Activated gamma-delta T cell treated with Interleukin-2 at 50 U/mL for 16 hours (primary cell): ENCODE data around the gene PITRM1.

Experiments
- DNase-seq: peaks from one replicate; pipeline ENCODE4 v3.0.0-alpha.2; 2020

PITRM1 gene

DNA sequence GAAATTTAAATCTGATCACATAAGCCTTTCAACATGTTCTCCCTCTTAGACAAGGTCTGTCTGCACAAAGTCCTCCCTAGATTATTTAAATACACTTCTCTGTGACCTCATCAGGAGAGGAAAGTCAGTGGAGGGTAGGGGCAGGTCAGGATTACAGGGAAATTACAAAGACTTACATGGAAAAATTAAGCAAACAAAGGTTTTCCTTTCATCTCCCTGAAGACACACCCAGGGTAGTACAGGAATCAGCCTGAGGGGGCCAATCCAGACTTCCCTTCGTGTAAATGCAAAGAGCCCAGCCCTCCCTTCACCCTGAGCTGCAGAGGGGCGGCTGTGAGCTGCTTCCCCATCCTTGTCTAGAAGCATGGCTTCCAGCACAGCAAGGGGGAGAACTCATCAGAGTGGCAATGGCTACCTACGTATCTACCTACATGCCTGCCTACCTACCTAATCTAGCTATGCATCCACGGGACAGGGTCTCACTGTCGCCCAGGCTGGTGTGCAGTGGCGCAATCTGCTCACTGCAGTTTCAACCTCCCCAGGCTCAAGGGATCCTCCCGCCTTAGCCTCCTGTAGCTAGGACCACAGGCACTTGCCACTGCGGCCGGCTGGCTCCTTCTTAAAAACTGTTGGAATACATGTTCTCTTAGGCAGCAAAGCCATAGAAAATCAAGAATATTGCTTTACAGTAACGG is 33.2 kb downstream of the PITRM1 start:
- no peak for DNase-seq

GRCh38 chr10:3137958-3138726 is 34.4 kb downstream of the PITRM1 start:
- DNase-seq, result no peak

DNA sequence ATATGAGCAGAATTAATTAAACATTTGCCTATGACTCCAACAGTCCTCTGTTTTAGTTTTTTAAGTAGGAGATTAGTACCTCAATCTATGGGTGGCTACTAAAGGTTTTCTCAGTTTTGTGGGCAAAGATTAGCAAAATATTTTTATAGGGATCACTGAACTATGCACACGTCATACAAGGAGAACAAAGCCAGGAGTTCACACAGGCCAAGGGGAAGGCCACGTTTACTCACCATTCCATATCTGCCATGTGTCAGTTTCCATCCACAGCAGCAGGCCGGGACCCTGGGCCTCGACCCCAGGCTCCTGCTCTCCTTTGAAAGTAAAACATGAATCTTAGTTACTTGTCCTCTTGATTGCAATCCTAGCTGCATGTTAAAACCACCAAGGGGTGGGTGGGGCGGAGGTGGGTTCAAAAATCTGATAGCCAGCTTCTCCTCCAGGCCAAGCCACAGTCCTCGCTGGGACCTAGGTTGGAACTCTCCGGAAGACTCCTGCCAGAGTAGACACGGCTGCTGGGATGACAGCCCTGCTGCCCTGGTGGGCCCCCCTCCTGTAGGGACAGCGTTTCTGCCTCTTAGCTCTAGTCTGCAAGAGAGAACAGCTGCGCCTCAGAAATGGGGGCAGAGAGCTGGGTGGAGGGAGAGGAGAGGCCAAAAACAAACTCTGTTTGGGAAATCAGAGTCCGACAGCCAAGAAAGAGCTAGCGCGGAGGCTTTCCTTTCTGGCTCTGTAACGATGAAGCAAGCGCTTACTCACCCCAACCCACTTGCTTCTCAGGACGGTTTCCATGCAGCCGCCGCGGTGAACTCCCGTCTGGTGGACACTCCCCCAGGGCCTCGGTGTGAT is 35.6 kb downstream of the PITRM1 start:
- no peak for DNase-seq

DNA sequence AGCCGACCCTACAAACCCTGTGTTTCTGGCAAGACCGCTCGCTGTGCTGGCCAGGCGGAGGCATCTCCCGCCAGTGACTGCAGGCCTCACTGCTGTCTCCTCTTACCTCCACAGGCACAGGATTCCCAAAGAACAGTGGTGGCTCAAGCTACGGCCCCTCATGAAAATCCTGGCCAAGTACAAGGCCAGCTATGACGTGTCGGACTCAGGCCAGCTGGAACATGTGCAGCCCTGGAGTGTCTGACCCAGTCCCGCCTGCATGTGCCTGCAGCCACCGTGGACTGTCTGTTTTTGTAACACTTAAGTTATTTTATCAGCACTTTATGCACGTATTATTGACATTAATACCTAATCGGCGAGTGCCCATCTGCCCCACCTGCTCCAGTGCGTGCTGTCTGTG is 36.2 kb downstream of the PITRM1 start:
- DNase-seq, result no peak

DNA sequence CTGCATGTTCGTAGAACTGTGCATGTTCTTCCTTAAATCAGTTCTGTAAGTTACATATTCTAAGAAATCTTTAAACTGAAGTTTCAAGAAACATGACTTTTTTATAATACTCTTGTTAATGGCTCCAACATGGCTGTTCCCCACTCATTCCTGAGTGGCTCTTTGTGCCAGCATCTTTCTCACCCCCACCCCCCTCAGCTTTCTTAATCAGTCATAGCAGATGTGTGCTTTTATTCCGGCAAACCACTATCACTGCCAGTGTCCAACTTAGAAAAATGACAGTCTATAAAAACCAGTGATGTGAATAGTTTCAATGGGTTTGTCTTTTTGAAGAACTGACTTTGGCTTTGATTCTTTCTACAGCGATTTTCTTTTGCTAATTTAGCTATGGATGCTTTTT is 37.6 kb downstream of the PITRM1 start:
- DNase-seq, result no peak

DNA sequence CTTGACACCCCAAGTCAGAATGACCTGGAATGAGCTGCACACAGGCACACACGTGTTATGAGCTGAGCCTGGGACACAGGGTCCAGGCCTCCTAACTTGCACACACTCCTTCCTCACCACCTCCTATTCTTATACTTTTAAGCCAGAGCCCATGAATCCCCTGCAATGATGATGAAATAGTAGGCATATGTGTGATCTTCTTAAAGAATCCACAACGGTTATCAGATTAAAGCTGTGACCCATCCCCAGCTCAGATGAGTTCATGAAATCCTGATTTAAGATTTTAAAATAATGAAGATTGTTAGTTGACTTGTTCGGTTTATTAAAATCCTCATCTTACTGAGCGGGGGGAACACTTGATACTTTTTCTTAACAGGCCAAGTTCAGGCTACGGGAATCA is 38.6 kb downstream of the PITRM1 start:
- no peak for DNase-seq

- no peak for DNase-seq
These were observed 40.3 kb downstream of the PITRM1 start for GRCh38 chr10:3132036-3133025.

GRCh38 chr10:3131098-3131497 is 41.5 kb downstream of the PITRM1 start:
- DNase-seq, result no peak

GRCh38 chr10:3129581-3130340 is 42.8 kb downstream of the PITRM1 start:
- DNase-seq, result no peak

DNA sequence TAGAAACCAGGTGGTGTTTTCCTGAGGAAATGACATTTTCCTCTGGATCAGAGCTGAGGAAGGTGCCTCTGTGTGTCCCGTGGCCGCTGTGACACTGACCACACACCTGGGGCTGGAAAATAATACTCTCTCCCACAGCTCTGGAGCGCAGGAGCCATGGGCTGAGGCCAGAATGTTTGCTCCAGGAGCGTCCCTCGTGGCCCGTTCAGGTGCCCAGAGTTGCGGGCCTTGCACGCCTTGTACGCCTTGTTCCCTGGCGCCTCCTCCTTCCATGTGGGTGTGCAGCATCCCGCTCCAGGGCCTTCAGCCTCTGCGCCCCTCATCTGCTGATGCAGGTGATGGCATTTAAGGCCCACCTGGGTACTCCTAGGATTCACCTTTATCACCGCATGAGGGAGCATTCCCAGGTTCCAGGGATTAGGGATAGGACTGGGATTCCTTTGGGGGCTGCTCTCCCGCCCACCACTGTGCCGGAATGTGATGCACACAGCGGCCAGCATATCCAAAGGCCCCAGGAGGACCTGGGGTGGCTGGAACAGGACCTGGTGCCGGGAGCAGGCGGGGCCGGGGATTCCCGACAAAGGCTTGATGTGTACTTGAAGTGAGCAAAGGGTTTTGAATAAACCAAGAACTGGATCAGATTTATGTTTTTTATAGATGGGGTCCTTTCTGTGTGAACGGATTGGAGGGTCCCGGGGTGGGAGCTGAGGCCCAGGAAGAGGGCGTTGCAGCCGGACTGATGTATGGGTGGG is 44.0 kb downstream of the PITRM1 start:
- DNase-seq, result no peak

GRCh38 chr10:3127921-3128320 is 44.7 kb downstream of the PITRM1 start:
- no peak for DNase-seq

DNA sequence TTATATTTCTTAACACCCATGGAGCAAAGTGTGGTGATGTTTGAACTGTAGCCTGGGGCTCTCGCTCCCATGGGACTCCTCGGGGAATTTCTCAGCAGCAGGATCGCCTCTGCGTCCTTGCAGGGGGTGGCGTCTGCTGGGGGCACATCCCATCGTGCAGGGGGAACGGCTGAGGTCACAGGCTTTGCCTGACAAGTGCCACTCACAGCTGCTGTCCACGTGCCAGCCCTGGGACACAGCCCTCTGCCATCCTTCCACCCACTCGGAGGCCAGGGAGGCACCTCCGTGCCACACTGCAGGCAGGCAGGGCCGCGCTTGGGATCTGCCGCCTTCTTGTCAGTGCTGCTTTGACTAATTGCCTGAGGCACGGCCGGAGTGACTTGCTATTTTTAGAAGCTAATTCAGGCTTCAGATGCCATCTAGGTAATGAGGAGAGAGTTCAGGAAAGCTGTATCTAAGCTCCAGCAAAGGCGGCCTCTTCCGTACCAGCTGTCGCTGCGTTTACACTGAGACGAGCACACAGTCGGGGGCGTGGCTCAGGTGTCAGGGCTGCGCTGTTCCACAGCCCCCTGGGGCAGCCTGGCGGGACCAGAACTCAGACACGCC is 45.7 kb downstream of the PITRM1 start:
- DNase-seq, result no peak

DNA sequence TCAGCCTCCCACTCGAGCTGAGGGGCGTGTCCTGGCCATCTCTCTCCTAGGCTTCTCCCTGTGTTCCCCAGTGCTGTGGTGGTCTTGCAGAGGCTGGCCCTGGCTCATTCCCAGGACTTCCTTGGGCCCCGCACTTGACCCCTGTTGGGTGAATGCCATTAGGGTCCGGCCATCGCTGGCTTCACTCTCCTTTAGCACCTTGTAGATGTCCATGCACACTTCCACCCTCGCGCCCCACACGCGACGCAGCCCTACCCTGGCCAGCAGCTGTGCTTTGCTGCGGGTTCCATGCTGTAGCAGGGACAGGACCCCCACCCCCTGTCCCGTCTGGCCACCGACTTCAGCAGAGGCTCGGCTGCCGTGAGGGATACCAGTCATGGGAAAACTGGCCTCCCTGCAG is 46.3 kb downstream of the PITRM1 start:
- no peak for DNase-seq

GRCh38 chr10:3125527-3126170 is 46.9 kb downstream of the PITRM1 start:
- DNase-seq, result no peak

DNA sequence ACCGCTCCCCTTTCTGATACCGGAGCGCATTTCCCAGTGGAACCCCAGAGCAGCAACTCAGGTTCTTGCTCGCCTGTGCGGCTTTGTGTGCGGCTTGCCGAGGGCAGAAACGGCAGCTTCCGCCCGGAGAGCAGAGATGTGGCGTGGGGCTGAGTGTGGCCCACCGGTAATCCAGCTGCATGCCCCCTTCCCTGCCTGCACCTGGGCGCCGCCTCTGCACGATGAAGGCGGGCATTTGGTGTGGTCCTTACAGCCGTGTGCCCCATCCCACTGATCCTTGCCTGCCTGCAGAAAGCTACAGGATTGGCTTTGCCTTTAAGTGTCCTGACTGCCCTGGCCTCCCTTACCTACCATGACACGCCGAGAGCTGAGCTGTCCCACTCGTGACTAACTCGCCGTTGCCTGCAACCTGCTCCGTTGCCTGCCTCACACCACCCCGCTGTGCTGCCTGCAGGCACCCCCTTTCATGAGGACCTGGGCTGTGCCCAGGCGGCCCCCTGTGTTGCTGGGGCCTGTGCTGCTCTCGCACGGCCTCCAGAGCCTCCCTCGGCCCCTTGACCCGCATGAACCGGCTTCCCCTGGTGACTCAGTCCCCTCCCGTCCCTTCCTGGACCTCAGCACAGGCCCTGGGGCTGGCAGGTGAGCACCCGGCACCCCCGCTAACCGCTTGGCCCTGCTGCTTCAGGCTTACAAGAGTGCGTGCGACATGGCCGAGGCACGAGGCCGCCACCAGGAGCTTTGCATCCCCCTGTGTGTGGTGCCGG is 48.0 kb downstream of the PITRM1 start:
- no peak for DNase-seq

- no peak for DNase-seq
These were observed 48.8 kb downstream of the PITRM1 start for GRCh38 chr10:3123571-3124411.

- DNase-seq, result no peak
These were observed 49.9 kb downstream of the PITRM1 start for GRCh38 chr10:3122486-3123205.
